Glomerular endothelial cell (primary cell): ENCODE data around the gene ELMO3. TPM values are rescaled to one million over a fixed set of nuclear protein-coding genes. Genes with fewer than 3 reads are reported as not detected.

Source experiments
- DNase-seq: peaks from one replicate; pipeline ENCODE4 v3.0.0-alpha.2; 2011; ENCODE audit warnings: low read depth, low spot score; ENCODE audit errors: extremely low read depth
- total RNA-seq: library from RNA; depleted of rRNA; stranded (reverse); fragments of >200 nt; gene quantifications from 2 replicates; pipeline ENCODE4 v1.2.3, GENCODE V29; 2015

The ELMO3 gene
- total RNA-seq, 1 donor from 2014 or later = 2.0 TPM

DNA sequence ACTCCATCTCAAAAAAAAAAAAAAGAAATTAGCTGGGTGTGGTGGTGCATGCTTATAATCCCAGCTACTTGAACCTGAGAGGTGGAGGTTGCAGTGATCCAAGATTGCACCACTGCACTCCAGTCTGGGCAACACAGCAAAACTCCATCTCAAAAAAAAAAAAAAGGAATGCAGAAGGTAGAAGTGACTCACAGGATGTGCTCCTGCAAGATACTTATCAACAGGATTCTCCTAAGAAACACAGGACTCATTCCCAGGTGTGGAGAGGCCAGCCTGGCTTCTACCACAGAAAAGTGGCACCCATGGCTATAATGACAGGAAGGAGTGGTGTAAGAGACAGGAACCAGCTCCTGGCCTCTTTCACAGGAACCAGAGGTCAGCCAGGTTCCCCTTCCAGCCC, 13.8 kb downstream of the ELMO3 start:
- DNase-seq = no peak

DNA sequence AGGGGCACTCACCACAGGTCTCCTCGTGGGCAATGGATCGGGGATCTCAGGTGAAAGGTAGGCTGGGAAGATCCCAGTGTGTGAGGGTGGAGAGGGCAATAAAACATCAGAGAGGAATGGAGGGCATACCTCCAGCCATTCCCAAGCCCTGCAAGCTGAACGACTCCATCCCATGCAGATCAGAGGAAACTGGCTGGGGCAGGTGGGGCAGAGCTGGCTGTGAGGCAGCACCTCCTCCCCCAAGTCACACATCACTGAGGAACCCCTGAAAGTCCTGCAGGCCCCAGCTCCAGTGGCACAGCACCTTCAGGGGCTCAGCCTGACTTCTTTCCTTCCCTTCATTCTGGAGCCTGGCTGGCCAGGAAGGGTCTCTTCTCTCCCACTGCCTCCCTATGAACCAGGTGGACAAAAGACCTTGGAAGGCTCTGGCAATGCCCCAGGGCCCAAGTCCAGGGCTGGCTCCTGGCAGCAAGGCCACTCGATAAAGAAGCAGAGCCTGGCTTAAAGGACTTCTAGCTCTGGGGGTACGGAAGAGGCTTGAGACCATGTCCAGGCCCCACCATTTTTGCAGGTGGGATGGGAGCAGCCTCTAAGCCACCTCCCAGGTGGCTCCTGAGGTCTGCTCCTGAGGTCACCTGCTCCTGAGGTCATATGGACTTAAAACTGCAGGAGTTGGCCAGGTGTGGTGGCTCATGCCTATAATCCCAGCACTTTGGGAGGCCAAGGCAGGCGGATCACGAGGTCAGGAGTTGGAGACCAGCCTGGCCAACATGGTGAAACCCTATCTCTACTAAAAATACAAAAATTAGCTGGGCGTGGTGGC, 14.5 kb downstream of the ELMO3 start:
- no peak for DNase-seq

DNA sequence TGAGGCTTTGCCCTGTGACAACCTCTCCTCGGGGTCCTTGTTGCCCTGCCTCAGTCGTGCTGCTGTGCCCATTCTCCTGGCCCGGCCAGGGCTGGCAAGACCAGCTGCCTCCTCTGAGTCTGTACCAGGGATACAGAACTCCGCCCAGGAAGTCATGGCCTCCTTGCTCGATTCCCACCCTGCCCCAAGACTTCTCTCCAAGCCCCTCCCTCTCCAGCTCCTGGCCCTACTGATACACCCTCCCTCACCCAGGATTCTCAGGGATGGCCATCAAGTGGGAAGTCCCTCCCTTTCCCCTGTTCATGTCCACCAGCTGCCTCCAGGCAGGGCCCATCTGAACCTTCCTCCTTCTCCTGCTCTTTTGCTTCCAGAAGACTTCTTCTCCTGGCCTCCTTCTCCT, 16.8 kb downstream of the ELMO3 start:
- DNase-seq = no peak

DNA sequence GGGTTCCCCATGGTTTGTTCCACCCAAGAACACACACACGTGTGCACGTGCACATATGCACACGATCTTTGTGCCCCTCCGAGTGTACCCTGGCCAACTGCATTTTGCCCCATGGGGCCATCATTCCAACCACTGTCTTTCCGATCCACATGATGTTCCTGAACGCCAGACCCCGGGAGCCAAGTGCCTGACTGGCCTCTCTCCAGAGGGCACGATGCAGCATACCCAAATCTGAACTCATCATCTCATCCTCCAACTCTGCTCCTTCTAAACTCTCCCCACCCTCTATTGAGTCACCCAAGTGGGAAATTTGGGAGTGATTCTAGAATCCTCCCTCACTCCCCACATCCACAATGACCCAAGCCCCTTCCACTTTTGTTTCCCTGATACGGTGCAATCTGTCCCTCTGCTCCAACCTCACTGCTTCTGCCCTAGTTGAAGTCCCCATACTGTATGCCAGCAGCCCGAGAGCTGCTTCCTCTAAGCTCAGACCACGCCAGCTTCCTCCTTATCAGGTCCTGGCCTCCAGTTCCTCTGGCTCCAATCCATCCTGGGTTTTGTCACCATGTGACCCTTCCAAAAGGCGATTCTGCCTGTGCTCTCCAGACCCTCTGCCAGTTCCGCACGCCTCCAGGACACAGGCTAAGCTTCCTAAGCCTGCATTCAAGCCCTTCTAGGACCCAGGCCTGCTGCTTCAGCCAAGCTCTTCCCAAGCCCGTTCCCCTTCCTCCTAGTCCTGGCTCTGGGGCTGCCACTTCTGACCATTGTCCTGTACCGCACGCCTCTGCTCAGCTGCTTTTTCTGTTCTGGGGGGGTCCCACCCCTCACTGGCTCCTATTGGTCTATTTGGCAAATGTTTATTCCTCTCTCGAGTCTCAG, 17.9 kb downstream of the ELMO3 start:
- DNase-seq = no peak

DNA sequence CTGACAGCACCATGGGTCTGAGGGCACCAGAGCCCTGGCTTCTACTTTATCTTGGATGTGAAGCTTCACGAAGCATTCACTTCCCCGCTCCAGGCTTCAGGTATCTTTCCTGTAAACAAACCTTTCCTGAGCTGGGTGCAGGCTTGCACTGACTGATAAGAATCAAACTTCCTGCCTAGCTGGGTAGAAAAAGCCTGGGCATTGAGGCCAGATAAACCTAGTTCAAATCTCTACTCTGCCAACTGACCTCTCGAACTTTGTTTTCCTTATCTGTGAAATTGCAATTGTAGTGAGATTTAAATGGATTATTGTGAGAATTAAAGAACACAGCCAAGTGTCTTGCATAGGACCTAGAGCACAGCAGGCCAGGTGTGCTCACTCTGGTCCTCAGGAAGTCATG, 25.1 kb downstream of the ELMO3 start:
- DNase-seq = no peak

DNA sequence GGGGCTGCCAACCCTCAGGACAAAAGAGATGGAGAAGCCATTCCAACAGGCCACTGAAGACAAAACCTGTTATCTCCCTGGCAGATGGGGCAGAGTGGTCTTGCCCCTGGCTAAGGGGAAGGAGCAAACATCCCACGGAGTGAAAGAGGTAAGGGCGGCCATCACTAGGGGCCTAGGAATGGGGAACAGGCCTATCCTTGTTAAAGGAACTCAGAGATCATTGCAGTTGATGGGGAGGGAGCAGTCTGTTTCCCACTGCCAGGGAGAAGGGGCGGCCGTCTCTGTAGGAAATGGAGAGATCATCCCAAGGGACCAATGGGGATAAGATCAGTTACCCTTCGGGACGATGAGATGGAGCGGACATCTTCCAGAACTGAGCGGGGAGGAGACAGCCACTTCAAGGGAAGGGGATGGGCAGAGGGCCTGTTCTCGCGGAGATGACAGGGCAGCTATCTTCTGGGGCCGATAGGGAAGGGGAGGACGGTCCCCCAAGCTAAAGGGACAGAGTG, 27.4 kb downstream of the ELMO3 start:
- DNase-seq = no peak

DNA sequence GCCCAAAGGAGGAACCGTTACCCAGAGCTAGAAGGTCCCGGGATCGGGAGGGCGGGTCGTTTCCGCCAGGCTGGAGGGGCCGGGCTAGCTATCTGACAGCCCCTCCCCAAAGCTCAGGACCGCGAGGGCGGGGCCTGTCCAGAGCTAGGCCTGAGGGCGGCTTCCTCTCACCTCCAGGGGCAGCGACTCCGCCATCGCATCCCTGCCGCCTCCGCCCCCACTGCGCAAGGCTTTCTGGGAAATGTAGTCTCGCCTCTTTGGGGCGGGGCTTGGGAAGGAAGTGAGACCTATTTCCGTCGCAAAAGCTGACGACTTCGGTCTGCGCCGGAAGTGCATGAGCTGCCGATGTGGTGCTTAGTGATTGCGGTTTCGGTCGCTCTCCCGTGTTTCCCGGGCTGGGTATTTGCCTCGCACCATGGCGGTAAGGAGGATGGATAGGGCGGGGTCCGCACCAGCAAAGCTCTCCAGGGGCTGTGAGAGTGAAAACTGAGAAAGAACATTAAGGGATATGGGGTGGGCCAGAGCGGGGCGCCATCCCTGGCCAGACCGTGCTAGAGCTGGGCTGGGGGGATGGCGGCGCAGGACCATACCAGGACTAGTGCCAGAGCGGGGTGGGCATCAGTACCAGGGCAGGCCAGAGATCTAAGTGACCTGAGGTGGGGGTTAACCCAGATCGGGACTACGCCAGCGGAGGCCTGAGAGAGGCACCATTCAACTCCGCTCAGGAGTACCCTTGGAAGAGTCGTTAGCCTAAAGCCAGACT, 28.1 kb downstream of the ELMO3 start, which contains the start of gene TMEM208:
TSS of gene TMEM208 (plus strand) at position 327 of the 763 bp plus-strand sequence. CDS start at position 416, 89 bp downstream.
- peak; percentile 64 for DNase-seq

DNA sequence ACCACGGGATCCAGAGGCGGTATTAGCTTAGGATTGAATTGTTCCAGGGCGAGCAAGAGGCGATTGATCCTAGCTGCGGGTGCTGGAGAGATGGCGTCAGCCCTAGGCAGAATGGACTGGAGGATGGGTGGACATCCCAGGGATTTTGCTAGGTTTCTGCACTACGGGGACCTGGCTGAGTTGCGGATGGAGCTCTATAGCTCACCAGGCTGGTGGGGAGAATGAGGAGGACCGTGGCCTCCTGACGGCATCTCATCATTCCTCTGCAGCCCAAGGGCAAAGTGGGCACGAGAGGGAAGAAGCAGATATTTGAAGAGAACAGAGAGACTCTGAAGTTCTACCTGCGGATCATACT, 28.6 kb downstream of the ELMO3 start:
- no peak for DNase-seq

DNA sequence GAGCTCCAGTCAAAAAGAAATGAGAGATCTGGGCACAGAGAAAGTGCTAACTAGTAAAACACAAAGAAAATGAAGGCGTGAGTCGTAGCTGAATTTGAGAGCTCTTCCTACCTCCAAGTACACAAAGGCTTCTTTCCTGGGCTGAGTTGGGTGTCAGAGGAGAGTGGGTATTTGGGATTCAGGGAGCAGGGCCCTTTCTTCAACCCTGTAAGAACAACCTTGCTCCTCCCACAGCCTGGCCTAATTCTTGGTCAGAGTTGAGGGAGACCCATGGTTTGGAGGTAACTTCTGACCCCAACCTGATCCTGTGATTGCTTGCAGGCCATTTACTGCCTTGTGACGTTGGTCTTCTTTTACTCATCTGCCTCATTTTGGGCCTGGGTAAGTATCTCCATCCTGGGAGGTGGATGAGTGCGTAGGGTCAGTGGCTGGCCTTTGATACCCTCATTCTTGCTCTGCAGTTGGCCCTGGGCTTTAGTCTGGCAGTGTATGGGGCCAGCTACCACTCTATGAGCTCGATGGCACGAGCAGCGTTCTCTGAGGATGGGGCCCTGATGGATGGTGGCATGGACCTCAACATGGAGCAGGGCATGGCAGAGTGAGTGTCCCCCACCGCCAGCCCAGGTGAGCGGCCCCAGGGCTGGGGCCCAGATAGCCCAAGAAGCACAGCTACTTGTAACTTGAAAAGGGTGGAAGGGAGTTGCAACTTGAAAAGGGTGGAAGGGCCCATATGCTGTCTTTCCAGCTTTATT, 29.3 kb downstream of the ELMO3 start:
- no peak for DNase-seq

DNA sequence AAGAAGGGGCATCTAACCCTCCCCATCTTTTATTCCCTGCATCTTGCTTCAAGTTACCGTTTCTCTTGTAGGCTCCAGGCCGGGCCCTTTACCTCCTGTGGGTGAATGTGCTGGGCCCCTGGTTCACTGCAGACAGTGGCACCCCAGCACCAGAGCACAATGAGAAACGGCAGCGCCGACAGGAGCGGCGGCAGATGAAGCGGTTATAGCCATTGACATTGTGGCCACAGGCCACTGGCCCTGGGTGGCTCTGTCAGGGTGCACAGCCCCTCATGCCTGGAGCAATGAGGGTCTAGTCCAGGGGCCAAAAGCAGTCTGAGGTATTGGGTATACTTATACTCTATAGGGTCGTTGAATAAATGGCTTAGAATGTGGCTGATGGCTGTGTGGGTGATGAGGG, 30.0 kb downstream of the ELMO3 start:
- no peak for DNase-seq

DNA sequence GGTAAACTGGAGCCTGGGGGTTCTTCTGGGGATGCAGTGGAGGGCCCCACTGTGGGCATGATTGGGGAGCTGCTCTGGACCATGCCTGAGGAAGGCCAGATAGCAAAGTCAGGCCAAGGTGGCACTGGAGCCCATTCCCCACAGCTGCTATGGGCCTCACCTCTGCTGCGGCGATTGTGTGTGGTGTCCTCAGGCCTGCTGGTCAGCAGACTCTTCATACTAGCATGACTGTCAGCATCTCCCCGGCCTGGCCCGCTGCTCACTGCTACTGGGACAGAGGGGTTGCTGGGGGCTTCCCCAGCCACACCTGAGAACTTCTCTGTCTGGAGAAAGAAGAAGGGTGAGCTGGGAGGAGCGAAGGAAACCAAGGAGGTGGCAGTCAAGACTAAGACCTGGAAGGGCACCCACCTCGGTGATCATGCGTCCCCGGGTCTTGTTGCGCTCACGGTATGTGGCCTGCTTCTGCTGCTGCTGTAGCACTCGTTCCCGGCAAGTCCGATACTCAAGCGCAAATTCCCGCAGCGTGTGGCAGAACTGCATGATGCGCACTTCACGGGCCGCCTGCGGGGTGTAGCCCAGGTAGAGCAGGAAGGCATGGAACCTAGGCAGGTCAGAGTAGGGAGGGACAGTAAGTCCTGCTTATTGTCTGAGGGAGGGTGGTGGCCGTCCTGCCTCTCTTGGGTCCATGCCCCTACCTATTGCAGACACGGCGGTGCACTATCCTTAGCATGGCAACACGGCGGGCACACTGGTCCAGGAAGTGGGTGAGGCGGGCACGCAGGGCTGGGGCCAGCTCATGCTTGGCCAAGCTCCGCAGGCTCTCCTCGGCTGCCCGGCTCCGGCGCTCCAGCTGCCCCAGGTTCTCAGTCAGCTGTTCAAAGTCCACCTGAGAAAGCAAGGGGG, 31.2 kb downstream of the ELMO3 start:
- no peak for DNase-seq

DNA sequence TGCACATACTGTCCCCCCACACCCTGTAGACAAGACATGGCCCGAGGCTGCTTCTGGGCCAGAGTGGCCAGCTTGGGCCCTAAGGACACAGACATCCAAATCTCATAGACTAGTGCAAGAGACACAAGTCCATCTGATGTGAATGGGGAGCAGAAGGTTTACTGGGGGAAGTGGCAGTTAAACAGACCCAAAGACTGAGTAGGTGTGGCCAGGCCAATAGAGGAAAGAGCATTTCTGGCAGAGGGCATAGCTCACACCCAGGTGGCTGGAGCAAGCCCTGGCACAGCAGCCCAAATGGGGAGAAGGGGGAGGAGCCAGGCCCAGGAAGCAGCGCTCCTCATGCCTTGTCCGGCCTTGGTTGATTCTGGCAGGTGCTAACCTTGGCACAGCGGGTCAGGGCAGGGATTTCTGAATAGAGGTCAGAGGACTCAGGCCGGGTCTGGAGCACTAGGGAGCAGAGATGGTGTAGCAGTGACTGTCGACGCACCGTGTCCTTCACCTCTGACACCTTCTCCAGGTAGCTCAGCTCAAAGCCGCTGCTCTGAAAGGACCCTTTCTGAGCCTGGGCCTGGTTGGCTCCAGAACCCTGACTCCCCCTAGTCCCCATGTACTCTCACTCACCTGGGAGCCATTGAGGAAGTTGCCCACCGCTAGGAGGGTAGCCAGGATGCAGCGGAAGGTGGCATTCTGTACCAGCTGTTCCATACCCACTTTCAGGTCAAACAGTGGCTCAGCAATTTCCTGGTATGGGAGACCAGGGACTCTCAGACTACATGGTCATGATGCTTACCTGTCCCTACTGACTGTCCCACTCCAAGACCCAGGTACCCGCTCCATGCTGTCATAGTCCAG, 32.1 kb downstream of the ELMO3 start:
- DNase-seq = no peak

DNA sequence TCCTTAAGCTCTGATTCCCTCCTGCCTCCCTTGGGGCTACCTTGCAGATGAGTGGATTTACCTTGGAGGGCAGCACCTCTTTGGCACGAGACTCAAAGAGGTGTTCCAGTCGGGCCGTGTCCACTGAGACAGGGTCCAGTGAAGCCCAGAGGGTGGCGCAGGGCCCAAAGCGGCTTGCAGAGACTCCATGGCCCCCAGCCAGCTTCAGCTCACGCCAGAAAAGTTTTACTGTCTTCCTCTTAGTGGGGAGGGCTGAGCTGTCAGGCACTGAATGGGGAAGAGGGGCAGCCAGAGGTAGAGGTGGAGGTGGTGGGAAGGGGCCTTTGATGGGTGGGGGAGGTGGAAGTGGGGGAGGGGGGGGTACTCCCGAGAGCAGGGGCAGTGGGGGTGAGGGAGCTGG, 34.7 kb downstream of the ELMO3 start:
- no peak for DNase-seq

DNA sequence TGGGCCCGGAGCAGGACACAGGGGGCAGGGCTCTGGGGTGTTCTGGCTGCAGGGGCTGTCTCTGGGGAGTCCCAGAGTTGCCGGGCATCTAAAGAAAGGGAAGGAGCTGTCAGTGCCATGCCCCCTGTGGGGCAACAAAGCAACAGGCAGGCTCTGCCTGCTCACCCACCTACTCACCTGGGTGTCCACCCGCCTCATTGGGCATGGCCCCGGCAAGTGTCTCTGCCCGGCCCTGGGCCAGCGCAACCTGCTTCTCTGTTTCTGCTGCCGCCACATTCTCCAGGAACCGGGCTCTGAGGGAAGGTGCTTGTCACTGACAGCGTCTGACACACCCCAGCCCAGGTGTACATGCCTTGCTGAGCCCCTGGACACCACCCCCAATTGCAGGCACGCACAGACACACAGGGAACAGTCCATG, 35.3 kb downstream of the ELMO3 start:
- DNase-seq = no peak

DNA sequence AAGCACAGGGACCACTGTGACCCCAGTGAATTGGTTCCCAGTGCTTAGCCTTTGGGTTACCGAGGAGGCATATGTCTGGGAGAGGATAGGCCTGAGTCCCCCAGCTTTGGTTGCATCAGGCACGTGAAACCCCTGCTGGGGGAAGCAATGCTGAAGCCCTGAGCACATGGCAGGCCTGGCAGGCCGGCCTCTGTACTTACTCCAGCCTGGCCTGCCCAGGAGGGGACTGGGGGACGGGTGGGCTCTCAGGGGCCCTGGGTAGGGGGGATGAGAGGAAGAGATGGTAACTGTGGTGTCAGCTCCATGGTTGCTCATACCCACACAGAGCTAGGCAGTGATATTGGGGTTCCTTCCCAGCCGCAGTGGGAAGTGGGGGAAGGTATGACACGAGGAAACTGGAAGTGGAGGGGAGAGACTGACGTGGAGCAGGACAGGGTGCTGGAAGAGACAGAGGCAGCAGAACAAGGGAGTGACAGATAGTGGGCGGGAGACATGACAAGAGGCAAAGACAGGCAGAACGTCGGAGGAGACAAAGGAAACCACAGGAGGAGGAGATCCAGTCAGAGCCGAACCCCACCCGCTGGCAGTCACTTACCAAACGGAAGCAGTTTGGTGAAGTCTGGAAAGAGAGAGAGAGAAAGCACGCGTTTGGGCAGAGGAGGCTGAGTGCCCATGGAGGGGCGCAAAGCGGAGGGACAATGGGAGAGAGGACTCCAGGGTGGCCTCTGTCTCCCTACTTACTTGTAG, 37.1 kb downstream of the ELMO3 start:
- no peak for DNase-seq

DNA sequence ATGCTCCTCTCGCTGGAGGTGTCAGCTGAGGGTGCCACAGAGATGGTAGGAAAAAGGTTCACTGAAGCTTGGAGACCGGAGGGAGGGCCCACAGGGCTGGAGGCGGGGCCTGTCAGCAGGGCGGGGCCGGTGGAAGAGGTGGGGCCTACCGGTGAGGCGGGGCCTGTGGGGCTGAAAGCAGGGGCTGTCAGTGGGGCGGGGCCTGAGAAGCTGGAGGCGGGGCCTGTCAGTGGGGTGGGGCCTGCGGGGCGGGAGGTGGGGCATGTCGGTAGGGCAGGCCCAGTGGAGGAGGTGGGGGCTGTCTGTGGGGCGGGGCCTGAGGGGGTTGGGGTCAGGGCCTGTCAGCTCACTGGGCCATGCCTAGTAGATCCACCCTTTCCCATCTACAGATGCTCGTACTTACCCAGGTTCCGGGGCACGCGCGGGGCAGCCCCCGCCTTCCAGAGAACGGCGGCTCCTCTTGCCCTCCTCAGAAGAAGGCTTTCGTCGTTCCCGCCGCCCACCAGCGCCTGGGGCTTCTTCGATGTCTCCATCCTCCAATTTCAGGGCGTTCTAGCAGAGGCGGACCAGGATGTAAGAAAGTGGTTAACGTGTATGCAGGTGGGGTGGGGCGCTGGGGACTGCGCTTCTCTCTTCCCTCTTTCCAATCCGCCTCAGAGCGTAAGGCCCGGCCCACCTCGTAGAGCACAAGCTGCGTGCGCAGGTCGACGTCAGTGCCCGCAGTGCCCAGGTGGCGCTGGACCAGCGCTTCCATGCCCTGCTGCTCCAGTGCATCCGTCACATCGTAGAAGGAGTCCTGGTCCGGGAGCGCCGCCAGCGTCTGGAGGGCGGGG, 37.8 kb downstream of the ELMO3 start:
- no peak for DNase-seq
